GM21526 (cell line): ENCODE data around the gene EXOC6B.

Experiments used
- ATAC-seq: cut with Tn5 transposase; IDR thresholded peaks from one replicate; pipeline ENCODE4 v1.9.1; 2021; ENCODE audit warnings: moderate library complexity; ENCODE audit not compliant: unreplicated experiment, low FRiP score

EXOC6B gene

DNA sequence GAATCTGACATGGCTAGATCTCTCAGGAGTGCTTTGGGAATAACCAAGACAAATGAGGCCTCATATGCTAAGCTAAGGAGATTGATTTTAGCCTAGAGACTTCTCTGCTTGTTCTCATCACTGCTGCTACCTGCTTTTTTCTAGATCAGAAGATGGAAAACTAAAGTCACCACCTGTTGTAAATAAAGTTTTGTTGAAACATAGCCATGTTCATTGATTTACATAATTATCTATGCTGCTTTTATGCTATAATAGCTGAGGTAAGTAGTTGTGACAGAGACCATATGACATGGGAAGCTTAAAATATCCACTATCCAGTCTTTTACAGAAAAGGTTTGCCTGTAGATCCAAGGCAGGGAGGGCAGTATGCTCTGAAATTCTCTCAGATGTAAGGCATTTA is 632.1 kb downstream of the EXOC6B start:
- ATAC-seq, result no peak

DNA sequence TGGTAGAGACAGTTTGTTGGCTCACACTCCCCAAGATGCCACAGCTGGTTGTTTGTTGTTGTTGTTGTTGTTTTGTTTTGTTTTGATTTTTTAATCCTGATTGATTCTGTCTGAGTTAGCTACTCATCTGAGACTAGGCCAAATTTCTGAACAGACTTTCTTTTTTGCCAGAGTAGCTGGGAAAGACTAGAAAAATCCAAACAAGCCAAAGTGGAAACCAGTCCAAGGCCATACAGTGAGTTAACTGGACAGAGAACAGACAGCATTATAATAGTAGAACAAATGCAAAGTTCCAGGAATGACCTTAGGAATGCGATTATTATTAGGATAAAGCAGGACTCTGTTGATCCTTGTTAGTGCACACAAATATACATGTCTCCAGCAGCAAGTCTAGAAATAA is 634.4 kb downstream of the EXOC6B start:
- no peak for ATAC-seq

DNA sequence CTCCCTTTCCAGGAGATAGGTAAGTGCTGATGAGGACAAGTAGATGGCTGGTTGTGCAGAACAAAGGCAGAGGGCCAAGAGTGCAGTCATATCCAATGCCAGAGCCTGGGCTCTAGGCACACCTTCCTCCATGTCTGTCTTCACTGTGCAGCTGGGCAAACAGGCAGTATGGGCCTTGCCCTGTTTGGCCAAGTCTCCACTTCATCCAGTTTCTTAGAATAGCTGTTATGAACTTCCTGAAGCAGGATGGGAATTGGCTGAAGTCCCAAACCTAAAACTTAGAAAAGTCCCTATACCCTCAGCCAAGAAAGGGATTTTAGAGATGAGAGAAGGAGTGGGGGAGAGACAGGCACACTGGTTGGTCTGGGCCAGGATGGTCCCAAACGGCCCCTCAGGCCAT is 640.6 kb downstream of the EXOC6B start:
- no peak for ATAC-seq

DNA sequence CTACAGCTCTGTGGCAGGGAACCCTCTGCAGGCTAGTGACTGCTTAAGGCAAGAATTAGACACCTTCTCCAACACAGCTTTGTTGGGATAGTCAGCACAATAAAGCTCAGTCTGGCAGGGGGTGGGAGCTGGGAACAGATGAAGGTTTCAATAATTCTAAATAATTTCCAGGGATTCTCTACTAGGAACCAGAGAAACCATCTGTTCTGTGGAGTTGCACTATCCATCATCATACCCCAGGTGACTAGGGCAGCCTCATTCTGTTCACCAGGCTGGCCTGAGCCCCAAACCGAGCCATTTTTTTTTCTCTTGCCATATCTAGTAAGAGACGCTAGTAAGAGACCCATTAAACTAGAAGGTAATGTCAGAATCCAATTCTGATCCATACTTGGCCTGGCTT is 642.4 kb downstream of the EXOC6B start:
- no peak for ATAC-seq

DNA sequence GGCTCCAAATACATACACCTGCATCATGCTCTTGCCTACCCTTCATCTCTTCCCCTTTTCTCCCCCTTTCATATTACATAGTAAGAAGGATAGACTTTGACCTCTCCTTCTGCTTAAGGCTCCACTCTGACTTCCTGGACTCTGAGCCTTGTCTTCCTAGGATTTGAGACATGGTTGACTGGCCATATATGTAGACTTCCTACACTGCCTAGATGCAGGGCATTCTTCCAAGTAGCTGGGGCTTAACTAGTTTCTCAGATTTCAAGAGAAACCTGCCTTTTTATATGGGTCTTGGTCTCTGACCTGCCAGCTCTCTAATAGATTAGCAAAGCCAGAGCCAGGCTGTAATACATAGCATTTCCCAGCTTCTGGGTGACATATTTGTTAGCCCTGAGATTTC is 642.8 kb downstream of the EXOC6B start:
- ATAC-seq, result no peak

DNA sequence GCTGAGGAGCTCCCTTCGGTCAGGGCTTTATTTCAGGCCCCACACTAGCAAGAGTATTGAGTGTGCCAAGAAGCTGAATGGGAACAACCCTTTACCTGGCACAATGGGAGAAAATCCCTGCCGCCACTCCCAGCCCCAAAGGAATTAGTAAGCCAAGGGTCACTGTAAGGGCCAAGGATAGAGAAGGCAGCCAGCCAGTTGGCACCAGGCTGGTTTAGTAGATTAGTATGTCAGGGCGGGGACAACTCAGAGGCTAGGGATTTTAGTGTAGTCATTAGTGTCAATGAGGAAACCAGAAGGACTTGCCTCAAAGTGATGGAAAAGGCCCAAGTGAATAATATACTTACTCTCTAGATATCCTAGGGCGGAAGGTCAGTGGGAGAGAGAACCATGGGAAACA is 643.3 kb downstream of the EXOC6B start:
- no peak for ATAC-seq

DNA sequence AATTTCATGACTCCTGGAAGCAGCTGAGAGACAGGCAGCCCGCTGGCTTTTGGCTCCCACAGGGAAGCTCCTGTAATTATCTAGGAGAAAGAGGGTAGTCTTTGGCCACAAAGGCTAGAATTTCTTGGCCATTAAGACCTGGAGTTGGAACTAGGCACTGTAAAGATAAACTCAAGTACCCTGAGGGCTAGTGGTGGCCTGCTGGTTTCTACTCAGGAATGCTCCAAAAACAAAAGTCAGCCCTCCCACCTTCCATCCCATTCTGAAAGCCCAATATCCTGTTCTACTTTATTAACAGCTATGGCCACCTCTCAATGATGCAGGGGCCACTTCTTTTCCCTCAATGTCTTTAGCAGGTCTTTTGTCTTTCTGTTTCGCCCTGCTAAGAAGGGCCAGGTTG is 644.2 kb downstream of the EXOC6B start:
- ATAC-seq, result no peak

DNA sequence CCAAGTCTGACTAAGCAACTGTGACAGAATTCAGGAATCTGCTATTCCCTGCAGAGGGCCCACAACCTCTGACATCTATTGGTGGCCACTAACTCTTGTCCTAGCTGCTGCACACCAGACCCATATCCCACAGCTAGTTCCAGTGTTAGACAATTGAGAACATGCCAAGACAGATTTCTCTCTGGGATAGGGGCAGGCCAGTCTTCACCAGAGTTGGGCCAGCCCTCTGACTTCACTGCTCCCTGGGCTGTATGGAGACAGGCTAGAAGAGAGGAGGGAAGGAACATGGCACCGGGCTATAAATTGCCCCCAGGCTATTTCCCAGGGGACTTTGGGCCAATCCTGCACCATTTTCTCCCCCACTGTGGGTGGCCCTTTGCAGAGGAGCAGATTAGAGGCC is 645.5 kb downstream of the EXOC6B start:
- no peak for ATAC-seq

DNA sequence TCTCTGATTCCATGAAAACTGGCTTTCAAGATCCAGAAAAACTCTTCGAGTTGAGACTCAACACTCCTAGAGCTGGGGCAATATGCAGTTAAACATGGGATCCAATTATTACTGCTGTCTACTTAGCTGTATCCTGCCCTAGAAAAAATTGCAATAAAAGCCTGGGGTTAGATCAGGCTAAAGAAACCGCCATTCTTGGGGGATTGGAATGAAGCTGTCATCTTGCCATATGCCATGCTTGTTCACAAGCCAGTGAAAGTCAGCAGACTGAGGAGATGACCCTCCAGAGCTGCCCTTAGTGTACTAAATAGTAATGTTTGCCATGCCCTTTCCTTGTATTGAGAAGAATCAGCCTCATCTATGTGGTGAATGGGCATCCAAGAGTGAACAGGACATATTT is 647.3 kb downstream of the EXOC6B start:
- no peak for ATAC-seq

DNA sequence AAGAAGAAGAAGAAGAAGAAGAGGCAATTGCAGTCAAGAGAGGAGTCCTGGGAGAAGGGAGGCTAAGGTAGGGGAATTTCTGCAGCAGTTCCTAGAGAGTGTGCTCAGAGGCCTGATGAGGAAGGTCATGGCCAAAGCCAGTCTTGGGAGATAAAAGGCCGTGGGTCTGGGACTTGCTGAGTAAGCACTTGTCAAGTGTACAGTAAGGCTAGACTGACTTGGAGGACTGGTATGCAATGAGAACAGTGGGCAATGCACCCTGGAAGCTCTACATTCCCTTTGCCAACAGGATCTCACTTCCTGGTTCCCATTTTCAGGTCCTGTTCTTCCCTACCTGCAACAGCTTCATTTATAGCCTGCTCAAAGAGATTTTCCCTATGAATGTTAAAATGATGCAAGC is 649.6 kb downstream of the EXOC6B start:
- ATAC-seq, result no peak

DNA sequence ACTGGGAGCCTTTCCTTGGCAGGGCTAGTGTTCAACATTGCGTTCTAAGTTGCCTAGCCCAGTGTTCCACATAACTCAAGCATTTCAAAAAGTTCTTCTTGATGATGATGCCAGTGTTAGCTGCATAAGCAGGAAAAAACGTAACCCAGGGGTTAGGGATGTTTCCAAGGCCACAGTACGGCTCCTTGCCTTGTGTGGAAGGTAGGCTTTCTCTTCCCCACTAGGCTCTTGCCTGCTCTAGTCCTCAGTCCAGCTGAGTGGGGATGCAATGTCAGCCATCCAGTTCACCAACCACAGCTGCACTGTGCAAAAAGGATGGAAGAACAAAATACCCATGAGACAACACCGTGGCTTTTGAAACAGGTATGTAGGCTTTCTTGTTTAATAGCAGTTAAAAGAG is 650.2 kb downstream of the EXOC6B start:
- no peak for ATAC-seq

DNA sequence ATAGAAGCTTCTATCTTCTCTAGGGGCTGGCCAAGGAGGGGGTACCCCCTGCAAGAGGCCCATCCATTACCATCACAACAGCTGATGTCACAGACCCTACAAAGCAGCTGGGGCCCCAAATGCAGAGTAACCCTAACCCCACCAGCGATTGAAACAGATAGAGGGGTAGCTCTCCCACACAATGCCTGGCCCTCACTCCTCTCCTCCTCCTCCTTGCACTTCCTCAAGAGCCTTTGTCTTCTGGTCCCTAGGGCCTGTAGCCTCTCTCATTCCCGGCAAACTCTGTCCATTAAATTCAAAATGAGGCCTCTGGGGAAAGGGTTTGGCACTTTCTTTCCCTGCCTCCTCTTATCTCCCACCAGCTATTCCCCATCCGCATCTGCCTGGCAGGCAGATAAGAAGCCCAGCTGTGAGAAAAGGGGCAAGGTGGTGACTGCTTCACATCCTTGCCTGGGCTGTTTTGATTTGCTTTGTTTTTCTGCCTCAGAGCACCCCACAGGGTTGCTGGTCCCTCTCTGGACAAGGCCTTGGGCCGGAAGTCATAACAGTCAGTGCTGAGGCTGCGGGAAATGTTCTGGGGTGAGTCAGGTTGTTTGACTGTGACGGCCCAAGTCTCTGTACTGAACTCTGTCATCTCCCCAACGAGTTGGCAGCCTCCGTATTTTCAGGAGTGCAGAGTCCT is 652.1 kb downstream of the EXOC6B start:
- no peak for ATAC-seq

DNA sequence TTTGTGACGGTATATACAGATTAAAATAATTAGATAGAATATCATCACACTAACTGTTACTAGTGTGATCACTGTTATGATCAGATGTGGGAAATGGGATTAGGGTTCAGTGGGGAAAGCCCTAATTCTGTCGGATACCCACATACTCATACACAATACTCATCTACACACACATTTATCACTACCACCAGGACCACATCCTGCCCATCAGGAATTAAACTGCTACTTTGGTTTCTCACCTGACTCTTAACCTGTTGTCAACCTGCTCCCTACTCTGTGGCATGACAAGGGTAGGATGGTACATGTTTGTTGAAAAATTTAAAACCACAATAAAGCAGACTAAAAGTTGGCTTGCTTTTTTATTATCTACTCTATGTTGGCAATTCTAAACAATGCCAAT is 653.4 kb downstream of the EXOC6B start:
- no peak for ATAC-seq

DNA sequence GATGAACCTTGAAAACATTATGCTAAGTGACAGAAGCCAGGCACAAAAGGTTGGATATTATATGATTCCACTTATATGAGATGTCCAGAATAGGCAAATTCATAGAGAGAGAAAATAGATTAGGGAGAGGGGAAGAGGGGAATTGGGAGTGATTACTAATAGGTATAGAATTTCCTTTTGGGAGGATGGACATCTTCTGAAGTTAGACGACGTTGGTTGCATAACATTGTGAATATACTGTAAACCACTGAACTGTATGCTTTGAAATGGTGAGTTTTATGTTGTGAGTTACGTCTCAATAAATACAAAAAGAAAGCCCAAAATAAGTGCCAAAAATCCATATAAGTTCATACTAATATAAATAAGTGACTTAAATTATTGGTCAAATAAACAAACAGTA is 659.6 kb downstream of the EXOC6B start:
- no peak for ATAC-seq

DNA sequence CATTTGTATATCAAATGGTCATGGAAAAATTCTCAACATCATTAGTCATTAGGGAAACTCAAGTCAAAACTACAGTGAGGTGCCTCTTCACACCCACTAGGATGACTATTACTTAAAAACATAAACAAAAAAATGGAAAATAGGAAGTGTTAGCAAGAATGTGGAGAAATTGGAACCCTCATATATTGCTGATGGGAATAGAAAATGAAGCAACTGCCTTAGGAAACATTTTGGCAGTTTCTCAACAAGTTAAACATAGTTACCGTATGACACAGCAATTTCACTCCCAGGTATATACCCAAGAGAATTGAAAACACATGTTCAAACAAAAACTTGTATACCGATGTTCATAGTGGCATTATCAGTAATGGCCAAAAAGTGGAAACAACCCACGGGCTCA is 660.0 kb downstream of the EXOC6B start:
- ATAC-seq, result no peak

DNA sequence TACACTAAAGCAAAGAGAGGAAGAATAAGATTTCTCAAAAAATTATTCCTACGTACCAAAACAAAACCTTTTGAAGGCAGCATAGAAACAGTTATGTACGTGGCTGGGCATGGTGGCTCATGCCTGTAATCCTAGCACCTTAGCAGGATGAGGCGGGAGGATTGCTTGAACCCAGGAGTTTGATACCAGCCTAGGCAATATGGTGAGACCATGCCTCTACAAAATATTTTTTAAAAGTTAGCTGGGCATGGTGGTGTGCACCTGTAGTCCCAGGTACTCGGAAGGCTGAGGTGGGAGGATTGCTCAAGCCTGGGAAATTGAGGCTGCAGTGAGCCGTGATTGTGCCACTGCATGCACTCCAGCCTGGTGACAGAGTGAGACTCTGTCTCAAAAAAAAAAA is 663.3 kb downstream of the EXOC6B start:
- ATAC-seq, result no peak

DNA sequence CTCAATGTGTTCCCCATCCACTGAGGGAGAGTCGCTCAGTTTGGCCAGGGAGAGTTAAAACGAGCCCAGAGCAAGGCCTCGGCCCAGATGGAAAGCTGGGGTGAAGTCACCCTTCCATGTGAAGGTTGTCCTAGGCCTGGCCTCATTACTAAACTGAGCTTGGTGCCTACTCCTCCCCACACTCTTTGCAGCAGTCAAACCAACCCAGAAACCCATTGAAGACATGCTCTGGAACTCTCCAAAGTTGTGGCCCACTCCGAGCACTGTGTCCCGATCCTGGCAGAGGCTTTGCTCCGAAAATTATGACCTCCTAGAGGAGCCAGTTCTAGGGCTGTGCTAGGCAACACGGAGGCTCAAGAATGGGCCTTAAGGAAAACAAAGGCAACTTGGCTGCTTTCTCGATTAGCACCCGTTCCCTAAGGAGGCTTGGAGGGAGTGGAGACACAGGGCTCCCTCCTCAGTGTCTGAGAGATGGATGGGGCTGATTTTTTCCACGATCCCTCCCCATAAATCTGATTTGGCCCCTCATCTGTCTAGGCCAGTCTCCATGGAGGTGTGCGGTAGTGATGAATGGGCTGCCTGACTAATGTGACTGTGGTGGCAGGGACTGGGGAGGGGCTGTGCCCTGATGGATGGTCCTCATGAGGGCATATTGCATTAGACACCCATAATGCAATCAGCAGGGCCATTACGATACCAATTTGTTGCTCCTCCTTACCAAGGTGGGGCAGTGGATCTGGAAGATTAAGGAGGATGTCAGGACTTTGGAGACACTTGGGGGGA is 666.4 kb downstream of the EXOC6B start:
- no peak for ATAC-seq

DNA sequence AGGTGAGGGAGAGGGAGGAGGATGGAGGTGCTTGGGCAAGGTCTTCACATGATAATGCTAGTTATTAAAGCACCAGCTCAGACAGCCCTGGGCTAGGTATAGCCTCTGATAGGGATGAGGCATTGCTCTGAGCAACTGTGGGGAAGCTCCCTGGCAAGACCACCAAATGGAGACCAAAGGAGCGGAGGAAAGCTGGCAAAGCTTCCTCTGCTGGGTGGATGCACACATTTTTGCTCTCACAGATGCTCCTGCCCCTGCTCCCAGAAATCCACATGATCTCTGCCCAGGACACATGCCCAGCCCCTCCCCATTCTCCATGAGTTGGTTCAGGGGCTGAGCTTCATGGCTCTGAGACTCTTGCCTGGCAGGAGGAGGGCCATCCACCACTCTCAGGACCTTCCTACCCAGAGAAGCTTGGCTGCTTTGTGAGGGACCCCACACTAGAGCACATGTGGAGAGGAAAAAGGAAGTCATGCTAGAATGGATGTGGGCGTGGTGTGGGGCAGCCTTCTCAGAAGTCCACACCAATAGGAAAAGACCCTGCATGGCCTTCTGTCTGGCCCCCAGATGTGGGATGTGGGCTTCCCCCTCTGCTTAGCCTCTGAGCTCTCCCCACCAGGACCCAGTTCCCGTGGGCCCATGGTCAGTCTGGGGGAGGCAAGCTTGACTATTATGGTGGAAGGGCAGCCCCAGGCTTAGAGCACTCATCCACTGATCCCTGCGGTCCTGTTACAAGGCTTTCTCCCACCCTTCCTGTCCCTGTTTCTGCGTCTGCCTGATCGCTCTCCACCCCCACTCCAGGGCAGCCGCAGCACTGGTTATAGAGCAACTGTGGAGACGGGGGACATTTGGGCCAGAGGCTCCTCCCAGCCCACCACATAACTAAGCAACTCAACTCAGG is 667.7 kb downstream of the EXOC6B start:
- no peak for ATAC-seq

DNA sequence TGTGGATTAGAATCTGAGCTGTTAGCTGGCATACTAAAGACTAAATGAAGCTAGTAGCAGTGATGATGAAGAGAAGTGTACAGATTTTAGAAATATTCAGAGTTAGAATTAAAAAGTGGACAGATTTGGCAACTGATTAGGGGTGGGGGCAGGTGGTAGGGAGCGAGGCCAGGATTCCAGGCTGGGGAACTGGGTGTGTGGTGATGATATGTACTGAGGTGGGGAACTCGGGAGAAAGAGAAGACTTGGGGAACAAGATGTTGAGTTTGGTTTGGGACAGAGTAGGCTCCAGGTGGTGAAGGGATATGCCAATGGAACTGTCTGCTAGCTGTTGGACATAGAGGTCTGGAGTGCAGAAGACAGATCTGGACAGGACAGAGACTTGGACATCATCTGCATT is 669.0 kb downstream of the EXOC6B start:
- ATAC-seq, result no peak

DNA sequence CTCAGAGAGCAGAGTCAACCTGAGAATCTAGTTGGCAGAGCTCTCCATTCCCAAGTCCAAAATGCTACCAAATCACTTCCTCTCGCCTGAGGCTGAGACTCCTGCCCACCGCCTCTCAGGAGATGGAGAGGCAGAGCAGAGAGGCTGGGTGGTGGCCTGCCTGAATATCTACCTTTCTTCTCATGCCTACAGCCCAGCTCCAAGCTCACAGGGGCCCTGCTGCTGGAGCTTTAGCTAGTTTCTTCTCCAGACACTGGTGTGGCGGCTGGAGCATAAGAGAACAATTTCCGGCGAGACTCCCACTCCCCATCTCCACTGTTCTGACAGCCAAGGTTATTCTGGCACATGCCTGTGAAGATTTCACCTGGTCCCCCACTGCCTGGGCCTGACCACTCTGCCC is 670.1 kb downstream of the EXOC6B start:
- no peak for ATAC-seq

DNA sequence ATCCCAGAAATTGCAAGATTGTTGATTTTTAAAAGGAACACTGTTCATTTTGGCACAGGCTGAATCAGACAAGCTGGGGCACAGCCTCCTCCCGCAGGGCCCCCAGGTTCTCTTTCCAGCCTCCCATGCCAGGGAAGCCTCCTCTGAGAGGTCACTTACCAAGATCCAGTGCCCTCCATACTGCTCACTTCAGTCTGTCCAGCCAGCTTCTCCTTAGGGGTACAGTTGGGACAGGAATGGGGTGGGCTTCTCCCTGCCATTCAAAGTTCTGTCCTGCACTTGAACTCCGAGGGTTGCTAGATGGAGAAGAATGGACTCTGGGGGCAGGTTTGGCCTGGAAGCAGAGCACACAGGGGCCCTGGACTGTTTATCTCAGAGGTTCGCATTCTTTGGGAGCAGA is 670.7 kb downstream of the EXOC6B start:
- no peak for ATAC-seq
